Pancreas (tissue), 10 donors: ENCODE measurements around the gene VWA3A. TPM values are rescaled to one million over a fixed set of nuclear protein-coding genes. Genes with fewer than 3 reads are reported as not detected.

ENCODE experiments used
- ATAC-seq, 4 donors: fragments of 200-7000 bp; cut with Tn5 transposase; one replicate each; pipeline versions ENCODE4 v1.8.0 to v1.9.1; 2020; ENCODE audit warnings: mild to moderate bottlenecking in 4 of 4, moderate library complexity in 4 of 4
- DNase-seq, 6 donors: peaks; one replicate each; pipeline ENCODE4 v3.0.0-alpha.2; 2020
- FAIRE-seq: peaks from 2 replicates; lab custom pipeline; 2012; peaks lifted over from hg19 to GRCh38; lab: Jason Lieb, UNC
- H3K27ac ChIP-seq, 4 donors: fragments of 200-600 bp; sonication (generic); 1 replicate in 3 of 4; 2 replicates in 1 of 4; pipeline versions ENCODE4 v1.5.0 to v1.8.0; 2020
- H3K27me3 ChIP-seq, 4 donors: fragments of 200-600 bp; one replicate each; pipeline ENCODE4 v1.8.0; 2021
- H3K36me3 ChIP-seq, 3 donors: fragments of 200-600 bp; sonication (generic) in 1 of 3; one replicate each; pipeline versions ENCODE4 v1.5.0 to v1.8.0; 2020 to 2021
- H3K4me1 ChIP-seq, 3 donors: fragments of 200-600 bp; one replicate each; pipeline ENCODE4 v1.8.0; 2021
- H3K4me3 ChIP-seq, 4 donors: fragments of 200-600 bp; sonication (generic) in 2 of 4; one replicate each; pipeline versions ENCODE4 v1.5.0 to v1.8.0; 2020 to 2021
- H3K9me3 ChIP-seq, 4 donors: fragments of 200-600 bp; one replicate each; pipeline ENCODE4 v1.8.0; 2021
- WGBS, 2 donors: extraction: QIAGEN DNeasy Blood & Tissue Kit; methylation state at CpG; one replicate each; pipeline ENCODE4 v1.1.7; 2013; 5-methylcytosine and 5-hydroxymethylcytosine counted together
- intact Hi-C, 3 donors: fragments of 100-400 bp; cut with DNase I; formaldehyde crosslinking; loops; one replicate each; pipeline versions ENCODE4 v1.11.1 to v1.14.2; 2022
- polyA plus RNA-seq, 2 donors: library from polyadenylated mRNA; stranded (reverse); fragments of 200-250 nt; gene quantifications; one replicate each; pipeline ENCODE4 v1.2.3, GENCODE V29; 2013
- total RNA-seq, 6 donors: library from RNA; stranded (reverse); fragmentation: NEBNext Ultra II Directional in 4 of 6; extraction: Animal tissue kit (Norgen Biotek cat#: 25700) in 4 of 6; gene quantifications; one replicate each; pipeline versions ENCODE4 v1.2.1 to v1.2.4, GENCODE V29; 2021 to 2023
- TF ChIP-seq, protein P1 (sequence below), 4 donors: fragments of 200-600 bp; sonication (generic) in 3 of 4; IDR thresholded peaks; one replicate each; pipeline versions ENCODE4 v1.5.0 to v1.8.0; 2021; ENCODE audit warnings: antibody characterized with exemption in 4 of 4
- donor health status: healthy with polysubstance abuse.
- donor health status: DM: no; HTN: no; CAD: no; lungs with moderate emphysema.
- donor health status: DM: no; HTN: no; CAD: no.
- donor health status: control.
- donor health status: control.
- donor health status: Bipolar disorder and iron deficiency.
- donor health status: DM: yes; HTN: yes; CAD: no.
- donor health status: DM: no; HTN: no; CAD: no.
- donor health status: DM: no; HTN: no; CAD: no.
- donor health status: DM: yes; HTN: yes; CAD: no.

VWA3A gene
- total and polyA plus RNA-seq, 8 donors, result 0.06 to 0.24 (median 0.09) TPM; not detected in 3

- no peak overlapping the region for H3K27ac ChIP-seq
- no peaks in the 10 kb centered on the region for H3K36me3 ChIP-seq
- TF ChIP-seq, protein P1, sequence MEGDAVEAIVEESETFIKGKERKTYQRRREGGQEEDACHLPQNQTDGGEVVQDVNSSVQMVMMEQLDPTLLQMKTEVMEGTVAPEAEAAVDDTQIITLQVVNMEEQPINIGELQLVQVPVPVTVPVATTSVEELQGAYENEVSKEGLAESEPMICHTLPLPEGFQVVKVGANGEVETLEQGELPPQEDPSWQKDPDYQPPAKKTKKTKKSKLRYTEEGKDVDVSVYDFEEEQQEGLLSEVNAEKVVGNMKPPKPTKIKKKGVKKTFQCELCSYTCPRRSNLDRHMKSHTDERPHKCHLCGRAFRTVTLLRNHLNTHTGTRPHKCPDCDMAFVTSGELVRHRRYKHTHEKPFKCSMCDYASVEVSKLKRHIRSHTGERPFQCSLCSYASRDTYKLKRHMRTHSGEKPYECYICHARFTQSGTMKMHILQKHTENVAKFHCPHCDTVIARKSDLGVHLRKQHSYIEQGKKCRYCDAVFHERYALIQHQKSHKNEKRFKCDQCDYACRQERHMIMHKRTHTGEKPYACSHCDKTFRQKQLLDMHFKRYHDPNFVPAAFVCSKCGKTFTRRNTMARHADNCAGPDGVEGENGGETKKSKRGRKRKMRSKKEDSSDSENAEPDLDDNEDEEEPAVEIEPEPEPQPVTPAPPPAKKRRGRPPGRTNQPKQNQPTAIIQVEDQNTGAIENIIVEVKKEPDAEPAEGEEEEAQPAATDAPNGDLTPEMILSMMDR (IDR thresholded peaks at IDR 0.05), result no peak
- no peak overlapping the region for H3K4me3 ChIP-seq
- no peaks in the 10 kb centered on the region for H3K27me3 ChIP-seq
- H3K4me1 ChIP-seq, result no peaks in the 10 kb centered on the region
- 97% methylated on average over 1 of the region's 1 CpG for WGBS, 2 donors
- no peaks in the 10 kb centered on the region for H3K9me3 ChIP-seq
- DNase-seq (no peak), FAIRE-seq (no peak), ATAC-seq (no peak)
- intact Hi-C loops, result no loop called here
These were observed 3.7 kb upstream of the VWA3A start for GRCh38 chr16:22088642-22089041.

DNA sequence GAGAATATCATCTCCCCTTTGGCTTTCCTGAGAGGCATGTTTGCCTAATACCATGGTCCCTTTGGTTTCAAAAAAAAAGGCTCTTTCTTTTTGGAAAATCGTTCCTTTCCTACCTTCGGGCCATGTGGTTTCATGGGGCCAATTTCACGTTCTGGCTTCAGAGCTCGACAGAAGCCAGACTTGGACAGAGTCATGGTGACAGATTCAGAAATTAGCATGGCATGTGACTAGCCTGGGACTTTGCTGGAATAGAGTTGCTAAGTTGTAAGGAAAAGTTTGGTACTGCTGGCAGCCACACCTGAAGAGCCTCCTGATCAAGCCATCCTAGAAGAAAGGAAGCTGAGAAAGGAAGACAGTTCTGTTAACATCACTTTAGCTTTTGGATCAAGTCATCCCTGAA, 2.4 kb upstream of the VWA3A start:
- Histone ChIP-seq H3K4me1 (no peaks in the 10 kb centered on the region), H3K9me3 (no peaks in the 10 kb centered on the region), H3K4me3 (no peak overlapping the region), H3K27ac (no peak overlapping the region), H3K36me3 (no peaks in the 10 kb centered on the region), H3K27me3 (no peaks in the 10 kb centered on the region)
- TF ChIP-seq, protein P1 (IDR thresholded peaks at IDR 0.05), result no peak
- no peak for DNase-seq
- no peak for ATAC-seq
- WGBS, 2 donors, result 76 to 83% methylated on average over 4 of the region's 4 CpGs
- intact Hi-C loops, result loop anchor here in 1 of 3 donors (5.0 kb wide), 1 partner anchor 83 kb away; the partner anchor contains the start of gene MOSMO
- FAIRE-seq, result no peak

DNA sequence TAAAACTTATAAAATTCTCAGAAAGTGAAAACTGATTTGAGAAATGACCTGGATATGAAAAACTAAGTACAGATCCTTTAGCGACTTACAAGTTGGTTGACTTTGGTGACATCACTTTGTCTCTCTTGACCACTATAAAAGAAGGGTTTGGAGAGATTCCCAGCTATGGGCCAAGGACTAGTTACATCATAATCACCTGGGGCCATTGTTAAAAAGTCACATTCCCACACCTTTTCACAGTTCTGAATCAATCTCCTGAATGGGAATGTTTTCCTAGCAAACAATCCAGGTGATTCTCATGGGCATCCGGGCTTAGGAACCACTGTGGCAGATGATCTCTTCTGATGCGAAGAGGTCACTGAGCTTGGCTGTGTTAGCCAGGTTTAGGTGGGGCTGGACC, 620 bp upstream of the VWA3A start:
- peak in 1 of 4 donors; percentile 25 for ATAC-seq
- H3K4me1 ChIP-seq, result no peaks in the 10 kb centered on the region
- WGBS, 2 donors, result 51 to 53% methylated on average over 3 of the region's 3 CpGs
- intact Hi-C loops, result loop anchor here in 1 of 3 donors (5.0 kb wide), 1 partner anchor 84 kb away; the partner anchor contains the start of gene MOSMO
- H3K4me3 ChIP-seq, result no peak overlapping the region
- no peak overlapping the region for H3K27ac ChIP-seq
- FAIRE-seq, result no peak
- no peak for DNase-seq
- TF ChIP-seq, protein P1 (IDR thresholded peaks at IDR 0.05), result no peak
- no peaks in the 10 kb centered on the region for H3K27me3 ChIP-seq
- no peaks in the 10 kb centered on the region for H3K36me3 ChIP-seq
- H3K9me3 ChIP-seq, result no peaks in the 10 kb centered on the region

GRCh38 chr16:22093331-22093730, 990 bp downstream of the VWA3A start:
- no peak for ATAC-seq
- no peaks in the 10 kb centered on the region for H3K9me3 ChIP-seq
- no peak overlapping the region for H3K4me3 ChIP-seq
- no peak for FAIRE-seq
- no peaks in the 10 kb centered on the region for H3K36me3 ChIP-seq
- H3K27me3 ChIP-seq, result no peaks in the 10 kb centered on the region
- no peaks in the 10 kb centered on the region for H3K4me1 ChIP-seq
- TF ChIP-seq, protein P1 (IDR thresholded peaks at IDR 0.05), result no peak
- WGBS, 2 donors, result 70 to 85% methylated on average over 3 of the region's 3 CpGs
- no peak overlapping the region for H3K27ac ChIP-seq
- intact Hi-C loops, result loop anchor here in 1 of 3 donors (5.0 kb wide), 1 partner anchor 86 kb away; the partner anchor contains the start of gene MOSMO
- no peak for DNase-seq

DNA sequence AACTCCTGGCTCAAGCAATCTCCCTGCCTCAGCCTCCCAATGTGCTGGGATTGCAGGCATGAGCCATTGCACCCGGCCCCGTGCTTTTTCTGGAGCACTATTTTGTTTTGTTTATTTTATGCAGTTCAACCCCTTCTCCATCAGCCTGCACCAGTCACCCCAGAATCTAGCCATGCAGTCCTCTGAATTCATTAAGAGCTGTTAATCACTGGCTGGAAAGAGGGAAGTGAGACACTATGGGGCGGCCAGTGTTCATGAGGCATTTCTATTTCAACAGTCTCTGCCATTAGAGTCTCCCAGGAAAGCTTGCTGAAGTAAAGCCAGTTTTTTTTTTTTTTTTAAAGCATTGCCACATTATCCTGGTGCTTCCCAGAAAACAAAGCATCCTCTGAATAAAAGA, 1.7 kb downstream of the VWA3A start:
- H3K27ac ChIP-seq, result no peak overlapping the region
- H3K27me3 ChIP-seq, result no peaks in the 10 kb centered on the region
- ATAC-seq (no peak), FAIRE-seq (no peak), DNase-seq (no peak)
- H3K4me3 ChIP-seq, result no peak overlapping the region
- H3K4me1 ChIP-seq, result no peaks in the 10 kb centered on the region
- no peaks in the 10 kb centered on the region for H3K9me3 ChIP-seq
- TF ChIP-seq, protein P1 (IDR thresholded peaks at IDR 0.05), result no peak
- WGBS, 2 donors, result 58 to 65% methylated on average over 3 of the region's 3 CpGs
- intact Hi-C loops, result loop anchor here in 1 of 3 donors (5.0 kb wide), 1 partner anchor 87 kb away; the partner anchor contains the start of gene MOSMO
- H3K36me3 ChIP-seq, result no peaks in the 10 kb centered on the region
